Natural killer cell (primary cell): ENCODE results near the gene DCN. TPM values are rescaled to one million over a fixed set of nuclear protein-coding genes. Genes with fewer than 3 reads are reported as not detected.

Experiments used
- ATAC-seq, 3 donors: fragments of 150-1000 bp in 2 of 3; fragments of 200-7000 bp in 1 of 3; cut with Tn5 transposase; 1 replicate in 1 of 3; 2 replicates in 2 of 3; pipeline ENCODE4 v1.10.0; 2021; ENCODE audit warnings: mild to moderate bottlenecking in 2 of 3, moderate library complexity in 2 of 3
- DNase-seq, 2 donors: peaks; one replicate each; pipeline versions ENCODE4 v3.0.0 to v3.0.0-alpha.2; 2013 to 2021; ENCODE audit warnings: mixed read lengths in 1 of 2
- H3K27ac ChIP-seq: one replicate; pipeline ENCODE4 v1.5.1; 2013; ENCODE audit warnings: mild to moderate bottlenecking, low read length
- H3K27me3 ChIP-seq: one replicate; pipeline ENCODE4 v1.6.1; 2013; ENCODE audit warnings: low read length; ENCODE audit not compliant: control insufficient read depth, insufficient read depth
- H3K36me3 ChIP-seq: one replicate; pipeline ENCODE4 v1.6.1; 2013; ENCODE audit warnings: low read length; ENCODE audit not compliant: control insufficient read depth, insufficient read depth
- H3K4me1 ChIP-seq: one replicate; pipeline ENCODE4 v1.6.1; 2013; ENCODE audit warnings: low read length; ENCODE audit not compliant: control insufficient read depth, insufficient read depth
- H3K4me3 ChIP-seq: one replicate; pipeline ENCODE4 v1.5.1; 2013; ENCODE audit warnings: low read length
- H3K9me3 ChIP-seq: one replicate; pipeline ENCODE4 v1.6.1; 2013; ENCODE audit warnings: low read length; ENCODE audit not compliant: control insufficient read depth, insufficient read depth
- H3K27ac Mint-ChIP-seq, 2 donors: one replicate each; pipeline ENCODE4 v1.8.0; 2022; ENCODE audit warnings: mild to moderate bottlenecking in 2 of 2, mixed read lengths in 2 of 2, moderate library complexity in 1 of 2
- H3K27me3 Mint-ChIP-seq, 2 donors: one replicate each; pipeline ENCODE4 v1.8.0; 2022; ENCODE audit warnings: low read depth in 2 of 2, mixed read lengths in 2 of 2
- H3K36me3 Mint-ChIP-seq: one replicate; pipeline ENCODE4 v1.8.0; 2022; ENCODE audit warnings: mixed read lengths
- H3K4me1 Mint-ChIP-seq, 2 donors: one replicate each; pipeline ENCODE4 v1.8.0; 2022; ENCODE audit warnings: mixed read lengths in 2 of 2
- H3K4me3 Mint-ChIP-seq: one replicate; pipeline ENCODE4 v1.8.0; 2022; ENCODE audit warnings: mild to moderate bottlenecking, moderate library complexity, mixed read lengths
- H3K9me3 Mint-ChIP-seq, 2 donors: one replicate each; pipeline ENCODE4 v1.8.0; 2022; ENCODE audit warnings: mixed read lengths in 2 of 2
- WGBS: methylation state at CpG from one replicate; pipeline ENCODE4 v1.1.7; 2013; ENCODE audit warnings: missing lambda C conversion rate; ENCODE audit not compliant: insufficient coverage; 5-methylcytosine and 5-hydroxymethylcytosine counted together
- intact Hi-C: fragments of 100-400 bp; cut with micrococcal nuclease; formaldehyde crosslinking; loops from one replicate; pipeline ENCODE4 v1.14.2; 2022
- total RNA-seq, 4 donors: library from RNA; stranded (reverse); fragments of 120-200 nt in 1 of 4; gene quantifications; one replicate each; pipeline versions ENCODE4 v1.2.3 to v1.2.4, GENCODE V29; 2013 to 2022
- TF ChIP-seq, protein P1 (sequence below): fragments of 200-600 bp; IDR thresholded peaks from one replicate; pipeline ENCODE4 v1.8.0; 2022; ENCODE audit warnings: antibody characterized with exemption

Gene DCN
- total RNA-seq, 3 donors from 2014 or later (not counting 1 experiment from before 2014, with no cell fraction given): 0.90 TPM; not detected in 2

DNA sequence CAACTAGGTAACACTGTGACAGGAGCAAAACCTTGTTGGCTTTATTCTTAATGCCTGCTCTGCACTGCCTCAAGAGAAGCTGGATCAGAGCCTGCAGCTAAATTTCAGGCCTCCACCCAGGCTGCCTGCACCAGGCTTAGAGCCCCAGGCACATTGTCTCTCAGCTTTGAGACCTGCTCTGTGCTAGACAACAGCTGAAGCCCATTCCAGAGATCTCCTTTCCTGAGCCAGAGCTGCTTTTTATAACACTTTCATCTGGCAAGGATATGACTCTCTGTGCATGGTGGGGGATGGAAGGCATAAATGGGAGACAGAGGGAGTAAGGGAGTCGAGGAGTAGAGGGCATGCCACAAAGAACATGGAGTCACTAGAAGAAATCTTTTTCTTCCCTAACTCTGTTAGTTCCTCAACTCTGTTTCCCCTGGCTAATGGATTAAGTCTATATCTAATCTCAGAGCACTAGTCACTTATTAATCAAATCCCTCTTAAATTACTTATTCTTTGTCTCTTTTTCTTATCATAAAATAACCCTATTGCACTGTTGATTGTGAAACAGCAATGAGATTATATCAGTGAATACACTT is 44.2 kb downstream of the DCN start:
- no peaks in the 10 kb centered on the region for H3K4me1 Mint-ChIP-seq
- ATAC-seq (no peak), DNase-seq (no peak)
- no peaks in the 10 kb centered on the region for H3K36me3 Mint-ChIP-seq
- H3K9me3 ChIP-seq: no peaks in the 10 kb centered on the region
- WGBS: no CpG with 5 or more reads among the region's 1 CpG
- no peaks in the 10 kb centered on the region for H3K4me1 ChIP-seq
- H3K9me3 Mint-ChIP-seq: peaks cover 0 to 2% of the 10 kb centered on the region in 2 donors
- no peaks in the 10 kb centered on the region for H3K27me3 Mint-ChIP-seq
- TF ChIP-seq, protein P1, sequence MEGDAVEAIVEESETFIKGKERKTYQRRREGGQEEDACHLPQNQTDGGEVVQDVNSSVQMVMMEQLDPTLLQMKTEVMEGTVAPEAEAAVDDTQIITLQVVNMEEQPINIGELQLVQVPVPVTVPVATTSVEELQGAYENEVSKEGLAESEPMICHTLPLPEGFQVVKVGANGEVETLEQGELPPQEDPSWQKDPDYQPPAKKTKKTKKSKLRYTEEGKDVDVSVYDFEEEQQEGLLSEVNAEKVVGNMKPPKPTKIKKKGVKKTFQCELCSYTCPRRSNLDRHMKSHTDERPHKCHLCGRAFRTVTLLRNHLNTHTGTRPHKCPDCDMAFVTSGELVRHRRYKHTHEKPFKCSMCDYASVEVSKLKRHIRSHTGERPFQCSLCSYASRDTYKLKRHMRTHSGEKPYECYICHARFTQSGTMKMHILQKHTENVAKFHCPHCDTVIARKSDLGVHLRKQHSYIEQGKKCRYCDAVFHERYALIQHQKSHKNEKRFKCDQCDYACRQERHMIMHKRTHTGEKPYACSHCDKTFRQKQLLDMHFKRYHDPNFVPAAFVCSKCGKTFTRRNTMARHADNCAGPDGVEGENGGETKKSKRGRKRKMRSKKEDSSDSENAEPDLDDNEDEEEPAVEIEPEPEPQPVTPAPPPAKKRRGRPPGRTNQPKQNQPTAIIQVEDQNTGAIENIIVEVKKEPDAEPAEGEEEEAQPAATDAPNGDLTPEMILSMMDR: no peak
- H3K36me3 ChIP-seq: no peaks in the 10 kb centered on the region
- intact Hi-C loops: no loop called here
- no peaks in the 10 kb centered on the region for H3K27me3 ChIP-seq
- no peak overlapping the region for H3K27ac Mint-ChIP-seq
- no peak overlapping the region for H3K27ac ChIP-seq
- no peak overlapping the region for H3K4me3 ChIP-seq
- no peak overlapping the region for H3K4me3 Mint-ChIP-seq

DNA sequence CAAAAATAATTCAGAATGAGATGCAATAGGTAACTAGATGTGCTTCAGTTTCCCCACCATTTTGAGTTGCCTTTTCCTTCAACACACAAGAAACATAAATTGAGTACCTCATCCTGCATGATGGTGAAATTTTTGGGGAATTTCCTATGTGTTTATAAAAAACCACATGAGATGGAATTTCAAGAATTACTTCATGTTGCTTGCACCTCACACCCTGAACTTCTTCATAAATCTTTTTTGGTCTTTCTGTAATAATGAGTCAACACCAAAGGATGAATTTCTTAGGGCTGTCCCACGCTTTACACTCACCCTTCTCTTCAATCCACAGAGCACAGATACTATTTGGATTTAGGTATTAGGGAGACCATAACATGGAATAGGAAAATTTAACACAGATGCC is 48.7 kb downstream of the DCN start:
- no peak overlapping the region for H3K27ac ChIP-seq
- H3K4me3 ChIP-seq: no peak overlapping the region
- Mint-ChIP-seq H3K27me3 (no peaks in the 10 kb centered on the region), H3K4me3 (no peak overlapping the region), H3K27ac (no peak overlapping the region), H3K4me1 (no peaks in the 10 kb centered on the region), H3K36me3 (no peaks in the 10 kb centered on the region), H3K9me3 (peaks cover 5 to 9% of the 10 kb centered on the region in 2 donors)
- no CpG with 5 or more reads among the region's 1 CpG for WGBS
- DNase-seq (no peak), ATAC-seq (no peak)
- no peaks in the 10 kb centered on the region for H3K36me3 ChIP-seq
- TF ChIP-seq, protein P1: no peak
- intact Hi-C loops: no loop called here
- H3K27me3 ChIP-seq: no peaks in the 10 kb centered on the region
- H3K4me1 ChIP-seq: no peaks in the 10 kb centered on the region
- H3K9me3 ChIP-seq: no peaks in the 10 kb centered on the region

DNA sequence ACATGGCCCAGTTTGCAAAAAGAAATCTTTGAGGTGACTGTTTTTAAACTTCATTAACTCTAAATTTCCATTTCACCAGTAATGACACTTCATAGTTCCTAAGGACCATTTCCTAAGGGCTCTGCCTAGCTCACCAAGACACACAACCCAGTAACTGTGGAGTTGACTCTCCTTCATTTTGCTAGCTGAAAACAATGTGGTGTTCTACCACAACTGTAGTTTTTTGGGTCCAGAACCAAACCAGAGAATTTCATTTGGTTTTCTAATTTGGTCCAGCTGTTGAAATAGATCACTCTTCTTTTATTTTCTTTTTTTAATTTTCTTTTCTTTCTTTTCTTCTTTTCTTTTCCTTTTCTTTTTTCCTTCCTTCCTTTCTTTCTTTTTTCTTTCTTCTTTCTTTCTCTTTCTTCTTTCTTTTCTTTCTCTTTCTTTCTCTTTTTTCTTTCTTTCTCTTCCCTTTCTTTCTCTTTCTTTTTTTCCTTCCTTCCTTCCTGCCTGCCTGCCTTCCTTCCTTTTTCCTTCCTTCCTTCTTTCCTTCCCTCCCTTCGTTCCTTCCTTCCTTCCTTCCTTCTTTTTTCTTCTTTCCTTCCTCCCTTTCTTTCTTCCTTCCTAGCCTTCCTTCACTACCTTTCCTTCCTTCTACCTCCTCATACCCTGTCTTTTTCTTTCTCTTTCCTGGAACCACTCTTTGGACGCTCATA is 52.8 kb downstream of the DCN start:
- Mint-ChIP-seq H3K27me3 (no peaks in the 10 kb centered on the region), H3K9me3 (peaks cover 7 to 9% of the 10 kb centered on the region in 2 donors), H3K27ac (no peak overlapping the region), H3K4me1 (no peaks in the 10 kb centered on the region), H3K4me3 (no peak overlapping the region), H3K36me3 (no peaks in the 10 kb centered on the region)
- DNase-seq (no peak), ATAC-seq (no peak)
- H3K9me3 ChIP-seq: no peaks in the 10 kb centered on the region
- 80% methylated on average over 2 of the region's 2 CpGs for WGBS
- H3K36me3 ChIP-seq: no peaks in the 10 kb centered on the region
- intact Hi-C loops: no loop called here
- no peak overlapping the region for H3K4me3 ChIP-seq
- TF ChIP-seq, protein P1: no peak
- H3K27me3 ChIP-seq: no peaks in the 10 kb centered on the region
- no peaks in the 10 kb centered on the region for H3K4me1 ChIP-seq
- H3K27ac ChIP-seq: no peak overlapping the region
